Tibial nerve (tissue), 4 donors: ENCODE results near the gene CLK1. TPM values are rescaled to one million over a fixed set of nuclear protein-coding genes. Genes with fewer than 3 reads are reported as not detected.
A peak's percentile ranks its signal among the peaks of the same experiment; 100 is the strongest.

ENCODE experiments used
- DNase-seq, 2 donors: peaks; one replicate each; pipeline ENCODE4 v3.0.0-alpha.2; 2019; ENCODE audit warnings: low spot score in 2 of 2
- H3K27ac ChIP-seq, 4 donors: fragments of 200-600 bp; sonication (generic) in 3 of 4; one replicate each; pipeline ENCODE4 v1.5.1; 2017 to 2019; ENCODE audit warnings: mild to moderate bottlenecking in 1 of 4
- H3K27me3 ChIP-seq, 2 donors: fragments of 200-600 bp; sonication (generic) in 1 of 2; one replicate each; pipeline versions ENCODE4 v1.5.1 to v1.6.0; 2017 to 2019
- H3K36me3 ChIP-seq, 3 donors: fragments of 200-600 bp; sonication (generic); one replicate each; pipeline ENCODE4 v1.5.1; 2018 to 2019
- H3K4me1 ChIP-seq, 4 donors: fragments of 200-600 bp; sonication (generic) in 3 of 4; one replicate each; pipeline ENCODE4 v1.5.1; 2017 to 2019
- H3K4me3 ChIP-seq, 4 donors: fragments of 200-600 bp; sonication (generic) in 3 of 4; one replicate each; pipeline ENCODE4 v1.5.1; 2017 to 2019; ENCODE audit warnings: mild to moderate bottlenecking in 1 of 4, moderate library complexity in 1 of 4
- H3K9me3 ChIP-seq, 4 donors: fragments of 200-600 bp; sonication (generic) in 3 of 4; one replicate each; pipeline ENCODE4 v1.5.1; 2017 to 2019
- EP300 ChIP-seq, 2 donors: sonication (generic); formaldehyde crosslinking; IDR thresholded peaks; one replicate each; pipeline ENCODE4 v1.6.1; 2017; ENCODE audit warnings: antibody characterized with exemption in 2 of 2, mild to moderate bottlenecking in 1 of 2
- POLR2A ChIP-seq, 2 donors: fragments of 450-650 bp; IDR thresholded peaks; one replicate each; pipeline ENCODE4 v1.6.1; 2017; ENCODE audit warnings: antibody characterized with exemption in 2 of 2, mild to moderate bottlenecking in 2 of 2, moderate library complexity in 2 of 2
- WGBS, 2 donors: methylation state at CpG; one replicate each; pipeline ENCODE4 v1.1.5; 2018; 5-methylcytosine and 5-hydroxymethylcytosine counted together
- total RNA-seq, 4 donors: library from RNA; depleted of rRNA; stranded (reverse); fragments of >200 nt; gene quantifications; one replicate each; pipeline ENCODE4 v1.1.0, GENCODE V29; 2016
- TF ChIP-seq, protein P1 (sequence below), 5 experiments: fragments of 200-600 bp in 3 of 5; fragments of 450-650 bp in 2 of 5; sonication (generic) in 3 of 5; IDR thresholded peaks; one replicate each; pipeline ENCODE4 v1.5.1; 2016 to 2019; ENCODE audit warnings: antibody characterized with exemption in 5 of 5, mild to moderate bottlenecking in 3 of 5, moderate library complexity in 2 of 5

The CLK1 gene
- 100 to 1,000 TPM; 141 to 336 (median 261) TPM for total RNA-seq

DNA sequence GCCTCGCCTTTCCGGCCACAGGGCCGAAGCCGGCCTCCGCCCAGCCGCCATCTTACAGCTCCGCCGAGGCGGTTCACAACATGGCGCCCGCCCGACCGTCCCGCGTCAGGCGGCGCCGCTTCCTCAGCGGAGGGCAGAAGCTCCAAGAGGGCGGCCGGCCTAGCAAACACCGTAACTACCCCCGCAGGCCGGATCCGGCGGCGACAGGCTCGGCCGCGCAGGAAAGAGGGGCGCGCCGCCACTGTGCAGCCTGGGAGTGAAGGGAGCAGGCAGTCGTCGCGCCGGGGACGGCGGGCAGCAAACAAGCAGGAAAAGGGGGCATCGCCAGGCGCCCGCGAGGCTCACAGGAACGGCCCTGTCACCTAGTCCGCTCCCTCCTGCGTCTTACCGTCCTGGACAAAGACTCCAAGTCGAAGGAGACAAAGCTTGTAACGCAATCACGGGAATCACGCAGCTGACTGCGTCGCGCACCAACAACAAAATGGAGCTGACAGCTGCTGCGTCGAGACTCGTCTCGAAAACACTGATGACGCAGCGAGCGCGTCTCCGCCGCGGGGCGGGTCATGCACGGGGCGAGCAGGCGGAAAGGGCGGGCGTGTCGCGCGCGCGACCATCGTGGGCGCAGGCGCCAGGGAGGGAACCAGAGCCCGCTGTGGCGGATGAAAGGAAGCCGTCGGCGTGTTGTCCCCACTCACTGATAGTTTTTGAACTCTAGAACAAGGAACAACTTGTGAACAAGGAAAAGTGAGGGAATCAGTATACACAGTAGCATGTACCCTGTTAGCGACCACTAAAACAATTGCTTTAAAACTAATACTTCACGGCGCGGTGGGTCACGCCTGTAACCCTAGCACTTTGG lies at the start of gene CLK1:
Gene CLK1 (minus strand): TSS at position 483 of the 859 bp plus-strand sequence. CDS start 2,796 bp downstream, outside the sequence.
- H3K36me3 ChIP-seq: peaks cover 0 to 7% (median 0%) of the 10 kb centered on the region in 3 donors
- peak; percentile 95 to 96 for DNase-seq
- peak within 1 kb of the TSS; percentile 100 for H3K27ac ChIP-seq
- peaks cover 0 to 44% (median 12%) of the 10 kb centered on the region in 4 donors for H3K4me1 ChIP-seq
- TF ChIP-seq EP300 (IDR thresholded peaks at IDR 0.05) (peak; percentile 97 to 100), POLR2A (IDR thresholded peaks at IDR 0.05) (peak; percentile 100)
- TF ChIP-seq, protein P1, sequence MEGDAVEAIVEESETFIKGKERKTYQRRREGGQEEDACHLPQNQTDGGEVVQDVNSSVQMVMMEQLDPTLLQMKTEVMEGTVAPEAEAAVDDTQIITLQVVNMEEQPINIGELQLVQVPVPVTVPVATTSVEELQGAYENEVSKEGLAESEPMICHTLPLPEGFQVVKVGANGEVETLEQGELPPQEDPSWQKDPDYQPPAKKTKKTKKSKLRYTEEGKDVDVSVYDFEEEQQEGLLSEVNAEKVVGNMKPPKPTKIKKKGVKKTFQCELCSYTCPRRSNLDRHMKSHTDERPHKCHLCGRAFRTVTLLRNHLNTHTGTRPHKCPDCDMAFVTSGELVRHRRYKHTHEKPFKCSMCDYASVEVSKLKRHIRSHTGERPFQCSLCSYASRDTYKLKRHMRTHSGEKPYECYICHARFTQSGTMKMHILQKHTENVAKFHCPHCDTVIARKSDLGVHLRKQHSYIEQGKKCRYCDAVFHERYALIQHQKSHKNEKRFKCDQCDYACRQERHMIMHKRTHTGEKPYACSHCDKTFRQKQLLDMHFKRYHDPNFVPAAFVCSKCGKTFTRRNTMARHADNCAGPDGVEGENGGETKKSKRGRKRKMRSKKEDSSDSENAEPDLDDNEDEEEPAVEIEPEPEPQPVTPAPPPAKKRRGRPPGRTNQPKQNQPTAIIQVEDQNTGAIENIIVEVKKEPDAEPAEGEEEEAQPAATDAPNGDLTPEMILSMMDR (IDR thresholded peaks at IDR 0.05): peak in 2 of 5 experiments; percentile 42 to 58
- WGBS, 2 donors: 1 to 2% methylated on average over 49 to 72 of the region's 89 CpGs
- peak within 1 kb of the TSS; percentile 84 to 98 (median 92) for H3K4me3 ChIP-seq
- H3K9me3 ChIP-seq: no peaks in the 10 kb centered on the region
- H3K27me3 ChIP-seq: no peaks in the 10 kb centered on the region

DNA sequence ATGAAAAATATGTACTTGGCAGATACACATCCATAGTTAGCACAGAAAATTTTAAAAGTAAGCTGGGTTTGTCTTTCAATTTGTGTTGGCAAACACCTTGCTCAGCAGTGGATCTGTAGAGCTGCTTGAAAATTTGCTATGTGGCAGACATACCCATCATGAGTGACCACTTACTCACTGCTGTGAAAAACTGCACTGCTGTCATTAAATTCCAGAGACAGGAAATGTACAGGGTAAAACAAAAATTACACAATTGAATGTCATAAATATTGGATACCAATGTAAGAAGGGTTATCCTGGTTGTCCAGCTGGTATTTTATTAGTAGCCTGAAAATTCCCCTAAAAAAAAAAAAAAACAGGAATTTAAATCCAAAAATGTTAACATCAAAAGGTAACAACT lies 49.2 kb upstream of the CLK1 start:
- no peak overlapping the region for H3K27ac ChIP-seq
- H3K4me3 ChIP-seq: no peak overlapping the region
- DNase-seq: no peak
- no peaks in the 10 kb centered on the region for H3K27me3 ChIP-seq
- no peaks in the 10 kb centered on the region for H3K9me3 ChIP-seq
- H3K36me3 ChIP-seq: peaks cover 0 to 97% (median 13%) of the 10 kb centered on the region in 3 donors
- TF ChIP-seq, protein P1 (IDR thresholded peaks at IDR 0.05): no peak
- no peak for TF ChIP-seq POLR2A (IDR thresholded peaks at IDR 0.05)
- no peak for TF ChIP-seq EP300 (IDR thresholded peaks at IDR 0.05)
- H3K4me1 ChIP-seq: no peaks in the 10 kb centered on the region

DNA sequence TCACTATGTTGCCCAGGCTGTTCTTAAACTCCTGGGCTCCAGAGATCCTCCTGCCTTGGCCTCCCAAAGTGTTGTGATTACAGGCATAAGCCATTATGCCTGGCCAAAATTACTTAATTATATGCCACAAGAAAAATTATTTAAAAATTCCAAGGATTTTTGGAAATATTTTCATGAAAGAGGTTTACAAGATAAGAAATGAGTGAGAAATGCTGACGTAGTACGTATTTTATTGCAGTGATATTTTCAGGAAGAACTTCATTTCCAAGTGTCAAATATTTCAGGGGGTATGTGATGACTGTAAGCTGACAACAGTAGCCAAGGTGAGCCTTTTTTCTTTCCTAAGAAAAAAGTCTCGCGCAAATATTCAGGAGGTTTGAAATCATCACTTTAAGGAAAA lies 45.5 kb upstream of the CLK1 start:
- Histone ChIP-seq H3K4me3 (no peak overlapping the region), H3K4me1 (no peaks in the 10 kb centered on the region), H3K36me3 (peaks cover 0 to 94% (median 13%) of the 10 kb centered on the region in 3 donors), H3K27ac (no peak overlapping the region), H3K27me3 (no peaks in the 10 kb centered on the region), H3K9me3 (no peaks in the 10 kb centered on the region)
- TF ChIP-seq, protein P1 (IDR thresholded peaks at IDR 0.05): no peak
- TF ChIP-seq EP300 (IDR thresholded peaks at IDR 0.05) (no peak), POLR2A (IDR thresholded peaks at IDR 0.05) (no peak)
- WGBS, 2 donors: 92 to 94% methylated on average over 4 of the region's 4 CpGs
- DNase-seq: no peak

DNA sequence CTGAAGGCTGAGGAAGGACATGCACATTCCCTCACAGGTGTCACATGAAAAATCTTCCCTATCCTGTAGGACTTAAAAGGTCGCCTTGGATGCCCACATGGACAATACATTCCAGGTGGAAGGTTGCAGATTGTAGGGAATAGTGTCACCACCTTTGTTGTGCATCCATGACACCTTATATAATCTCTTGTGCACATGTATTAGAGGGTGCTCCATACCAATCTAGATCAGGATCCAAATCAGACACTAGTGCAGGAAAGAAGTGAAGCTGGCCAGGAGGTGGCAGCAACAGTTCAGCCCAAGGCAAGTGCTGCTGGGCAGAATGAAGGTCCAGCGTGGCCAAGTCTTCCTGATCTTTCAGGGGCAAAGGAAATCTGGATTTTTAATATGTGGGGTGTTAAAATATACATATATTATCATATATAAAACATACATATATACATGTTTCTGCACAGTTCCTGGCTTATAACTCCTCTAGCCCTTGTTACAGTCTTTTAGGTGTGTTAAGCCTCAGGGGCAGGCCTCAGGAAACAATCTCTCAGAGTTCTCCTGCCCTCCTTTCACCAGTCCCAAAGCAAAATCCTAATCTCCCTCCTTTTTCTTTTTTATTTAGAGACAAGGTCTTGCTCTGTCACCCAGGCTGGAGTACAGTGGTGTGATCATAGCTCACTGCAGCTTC lies 41.3 kb upstream of the CLK1 start:
- H3K27ac ChIP-seq: no peak overlapping the region
- no peaks in the 10 kb centered on the region for H3K4me1 ChIP-seq
- DNase-seq: peak in 1 of 2 donors; percentile 48
- TF ChIP-seq, protein P1 (IDR thresholded peaks at IDR 0.05): peak; percentile 27 to 62 (median 52)
- no peak for TF ChIP-seq EP300 (IDR thresholded peaks at IDR 0.05)
- no peak for TF ChIP-seq POLR2A (IDR thresholded peaks at IDR 0.05)
- no peaks in the 10 kb centered on the region for H3K9me3 ChIP-seq
- H3K27me3 ChIP-seq: no peaks in the 10 kb centered on the region
- H3K36me3 ChIP-seq: peaks cover 0 to 81% (median 6%) of the 10 kb centered on the region in 3 donors
- WGBS, 2 donors: 46 to 55% methylated on average over 2 of the region's 2 CpGs
- no peak overlapping the region for H3K4me3 ChIP-seq
